SKM-1 treated with dmso at 0.1 percent for 144 hours (cell line): ENCODE measurements around the gene CRLF1.
"Not testable (repeated sequence)": the region's sequence is repeated elsewhere in the genome, so short reads cannot be mapped to it uniquely, and the experiment has no call there.

Experiments
- DNase-seq: peaks from one replicate; lab custom pipeline; 2025; ENCODE audit not compliant: unreplicated experiment; lab: John Stamatoyannopoulos, UW

The CRLF1 gene

DNA sequence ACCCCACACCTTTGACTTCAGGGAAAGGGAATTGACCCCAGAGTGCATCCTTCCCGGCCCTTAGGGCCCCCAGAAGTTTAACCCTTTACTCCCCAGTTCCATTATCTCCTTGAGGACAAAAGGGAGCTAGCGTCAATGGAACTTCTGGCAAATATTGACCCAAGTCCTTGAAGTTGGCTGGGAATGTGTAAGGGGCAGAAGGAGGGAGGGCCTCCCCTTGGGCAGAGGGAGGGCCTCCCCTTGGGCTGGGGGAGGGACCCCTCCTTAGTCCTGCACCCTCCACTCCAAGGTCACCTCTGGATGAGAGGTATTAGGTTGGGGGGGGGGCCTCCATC is 3.1 kb upstream of the CRLF1 start:
- no peak for DNase-seq

DNA sequence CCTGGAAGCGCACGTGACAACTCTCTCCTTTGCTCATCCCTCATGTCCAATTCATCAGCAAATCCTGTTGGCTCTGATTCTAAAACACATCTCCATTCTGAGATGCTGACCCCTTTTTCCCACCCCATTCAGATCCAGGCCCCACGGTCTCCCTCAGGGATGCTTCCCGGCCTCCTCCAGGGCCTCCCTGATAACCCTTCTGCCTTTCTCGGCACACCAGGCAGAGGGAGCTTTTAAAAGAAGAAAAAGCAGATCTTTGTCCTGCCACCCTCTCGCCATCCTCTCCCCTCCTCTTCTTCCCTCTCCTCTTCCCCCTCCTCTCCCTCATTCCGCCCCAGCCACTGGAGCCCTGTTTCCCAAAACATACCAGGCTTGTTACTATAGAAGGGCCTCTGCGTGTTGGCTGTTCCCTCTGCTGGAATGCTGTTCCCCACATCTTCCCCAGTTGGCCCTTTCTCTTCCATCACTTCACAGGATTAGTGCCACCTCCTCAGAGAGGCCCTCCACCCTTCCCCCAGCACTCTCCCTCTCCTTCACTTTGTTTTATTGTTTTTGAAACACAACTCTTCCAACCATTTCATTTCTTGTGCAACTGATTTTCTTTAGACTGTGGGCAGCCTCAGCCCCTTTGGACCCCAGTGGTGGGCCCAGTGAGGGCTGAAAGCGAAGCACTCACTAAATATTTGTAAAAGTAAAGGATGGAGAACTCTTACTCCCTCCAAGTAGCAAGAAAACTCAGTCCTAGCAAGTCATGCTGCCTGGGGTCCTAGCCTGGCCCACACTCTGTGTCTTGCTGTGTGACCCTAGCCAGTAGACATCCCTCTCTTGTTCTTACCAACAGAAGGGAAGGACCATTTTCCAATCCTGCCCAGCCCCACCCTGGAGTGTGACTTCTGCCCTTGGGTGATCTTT is 2.5 kb upstream of the CRLF1 start:
- no peak for DNase-seq

DNA sequence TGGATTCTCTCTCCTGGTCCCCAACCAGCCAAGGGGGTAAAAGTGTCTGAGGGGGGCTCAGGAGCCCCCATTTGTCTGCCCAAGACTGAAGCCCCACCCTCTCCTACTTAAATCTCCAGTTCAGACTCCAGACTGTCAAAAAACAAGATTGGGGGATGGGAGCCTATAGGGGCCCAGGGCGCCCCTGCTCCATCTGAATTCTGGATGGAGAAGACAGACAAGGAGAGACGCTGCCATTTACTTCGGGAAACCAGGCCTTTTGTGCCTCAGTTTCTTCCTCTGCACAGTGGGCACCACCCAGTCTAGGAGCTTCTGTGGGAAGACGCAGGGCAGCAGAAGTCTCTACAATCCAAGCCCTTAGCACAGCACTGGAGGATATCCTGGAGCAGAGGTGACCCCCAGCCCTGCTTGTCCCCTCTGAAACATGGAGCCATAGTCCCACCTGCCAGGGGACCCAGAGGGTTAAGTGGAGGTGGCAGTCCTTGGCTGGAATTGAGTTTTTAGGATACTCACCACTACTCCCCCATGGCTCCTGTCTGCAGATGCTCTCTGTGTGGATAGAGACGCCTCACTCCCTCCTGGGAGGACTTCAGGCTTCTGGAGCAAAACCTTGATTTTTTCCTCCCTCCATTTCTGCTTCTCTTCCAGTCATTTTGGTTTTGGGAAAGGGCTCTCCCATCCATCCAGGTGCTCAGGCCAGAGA is 1.7 kb upstream of the CRLF1 start:
- no peak for DNase-seq

DNA sequence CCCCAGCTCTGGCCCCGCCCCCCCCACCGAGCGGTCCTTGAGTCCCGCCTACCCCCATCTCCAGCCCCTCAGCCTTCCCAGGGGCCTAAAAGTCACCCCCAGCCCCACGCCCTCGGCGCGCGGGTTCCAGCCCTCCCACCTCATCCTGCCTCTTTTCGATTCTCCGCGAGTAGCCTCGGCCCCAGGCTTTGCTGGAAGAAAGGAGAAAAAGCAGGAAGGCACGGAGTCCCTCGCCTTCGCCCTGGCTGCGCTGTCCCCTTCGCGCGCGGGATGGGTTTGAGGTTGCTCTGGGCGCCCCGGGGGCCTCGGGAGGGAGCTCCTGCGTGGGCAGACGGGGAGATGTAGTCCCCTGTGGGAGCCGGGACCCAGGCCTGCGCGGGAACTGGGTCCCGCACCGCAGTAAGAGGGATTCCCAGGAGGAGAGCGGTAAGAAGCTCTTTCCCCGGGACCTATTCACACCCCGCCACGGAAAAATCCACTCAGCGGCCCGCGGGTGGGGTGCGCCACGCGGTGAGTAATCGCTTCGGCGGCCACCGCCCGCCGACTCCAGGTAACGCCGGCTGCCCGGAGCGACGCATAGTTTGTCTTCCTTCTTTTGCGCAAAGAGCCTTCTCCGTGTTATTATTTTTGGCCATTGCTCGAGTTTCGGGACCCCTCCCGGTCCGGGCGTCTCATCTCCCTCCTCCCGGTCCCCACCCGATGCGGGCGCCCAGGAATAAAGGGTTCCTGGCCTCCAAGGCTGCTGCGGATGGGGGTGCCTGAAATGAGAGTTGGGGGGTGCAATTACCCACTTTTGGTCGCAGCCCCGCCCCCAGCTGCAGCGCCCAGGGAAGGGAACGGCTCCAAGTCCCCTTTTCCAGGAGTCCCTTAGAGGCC is 865 bp upstream of the CRLF1 start:
- no peak for DNase-seq

DNA sequence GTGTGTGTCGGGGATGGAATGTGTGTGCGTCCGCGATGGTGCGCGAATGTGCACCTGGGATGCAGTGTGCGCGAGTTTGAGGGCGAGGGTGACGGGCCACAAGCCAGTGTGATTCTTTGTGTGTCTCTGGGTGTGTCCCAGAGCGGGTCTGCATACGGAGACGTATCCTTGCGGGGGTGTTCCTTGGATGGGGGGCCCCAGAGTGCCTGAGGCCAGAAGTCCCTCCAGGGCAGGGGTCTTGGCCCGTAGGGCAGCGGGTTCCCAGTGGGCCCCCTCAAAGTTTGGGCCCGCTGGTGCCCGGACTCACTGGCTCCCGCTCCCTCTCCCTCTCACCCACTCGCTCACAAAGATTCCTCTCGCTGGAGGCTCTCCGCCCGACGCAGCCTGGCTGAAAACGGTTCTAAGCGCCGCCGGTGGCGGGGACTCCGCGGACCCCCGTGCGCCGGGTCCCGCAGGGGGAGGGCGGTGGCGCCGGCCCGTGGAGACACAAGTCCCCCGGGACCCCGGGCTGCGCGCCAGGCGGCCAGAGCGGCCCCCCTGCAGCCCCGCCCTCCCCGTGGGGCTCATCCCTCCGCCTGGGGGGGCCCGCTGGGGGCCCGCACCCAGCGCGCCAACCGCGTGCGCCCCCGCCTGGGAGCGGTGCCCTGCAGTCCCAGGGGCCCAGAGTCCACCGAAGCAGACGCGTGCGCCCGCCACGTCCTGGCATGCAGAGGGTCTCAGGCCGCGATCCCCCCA is 886 bp downstream of the CRLF1 start:
- no peak for DNase-seq

DNA sequence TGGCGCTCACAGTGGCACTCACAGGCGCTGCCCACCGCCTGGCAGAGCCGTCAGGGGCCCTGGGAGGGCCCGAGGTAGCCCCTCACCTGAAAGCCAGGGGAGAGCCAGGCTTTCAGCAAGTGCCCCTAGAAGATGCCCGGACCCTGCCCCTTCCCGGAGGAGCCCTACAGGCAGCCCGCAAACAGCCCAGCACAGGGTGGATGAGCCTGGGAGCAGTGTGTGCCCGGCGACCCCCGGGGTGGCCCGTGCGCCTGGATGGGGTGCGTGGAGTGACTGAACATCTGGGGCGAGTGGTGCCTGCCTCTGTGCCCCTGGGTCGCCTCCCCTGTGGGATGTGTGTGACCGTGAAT is 1.4 kb downstream of the CRLF1 start:
- DNase-seq = no peak

DNA sequence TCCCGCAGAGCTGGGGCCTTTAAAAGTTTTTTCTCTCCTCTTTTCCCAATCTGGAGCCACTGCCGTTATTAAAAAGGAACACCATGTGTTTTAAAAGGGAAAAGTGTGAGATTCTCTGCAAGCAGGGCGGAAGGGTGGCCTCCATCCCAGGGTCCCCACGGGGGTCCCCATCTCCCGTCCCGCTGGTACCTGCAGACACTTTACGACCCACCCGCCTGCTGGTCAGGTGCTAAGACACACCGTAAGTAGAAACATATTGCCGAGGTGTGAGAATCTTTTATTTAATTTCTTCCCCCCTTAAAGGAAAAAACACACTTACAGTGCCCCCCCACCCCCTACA is 1.8 kb downstream of the CRLF1 start:
- DNase-seq = no peak

DNA sequence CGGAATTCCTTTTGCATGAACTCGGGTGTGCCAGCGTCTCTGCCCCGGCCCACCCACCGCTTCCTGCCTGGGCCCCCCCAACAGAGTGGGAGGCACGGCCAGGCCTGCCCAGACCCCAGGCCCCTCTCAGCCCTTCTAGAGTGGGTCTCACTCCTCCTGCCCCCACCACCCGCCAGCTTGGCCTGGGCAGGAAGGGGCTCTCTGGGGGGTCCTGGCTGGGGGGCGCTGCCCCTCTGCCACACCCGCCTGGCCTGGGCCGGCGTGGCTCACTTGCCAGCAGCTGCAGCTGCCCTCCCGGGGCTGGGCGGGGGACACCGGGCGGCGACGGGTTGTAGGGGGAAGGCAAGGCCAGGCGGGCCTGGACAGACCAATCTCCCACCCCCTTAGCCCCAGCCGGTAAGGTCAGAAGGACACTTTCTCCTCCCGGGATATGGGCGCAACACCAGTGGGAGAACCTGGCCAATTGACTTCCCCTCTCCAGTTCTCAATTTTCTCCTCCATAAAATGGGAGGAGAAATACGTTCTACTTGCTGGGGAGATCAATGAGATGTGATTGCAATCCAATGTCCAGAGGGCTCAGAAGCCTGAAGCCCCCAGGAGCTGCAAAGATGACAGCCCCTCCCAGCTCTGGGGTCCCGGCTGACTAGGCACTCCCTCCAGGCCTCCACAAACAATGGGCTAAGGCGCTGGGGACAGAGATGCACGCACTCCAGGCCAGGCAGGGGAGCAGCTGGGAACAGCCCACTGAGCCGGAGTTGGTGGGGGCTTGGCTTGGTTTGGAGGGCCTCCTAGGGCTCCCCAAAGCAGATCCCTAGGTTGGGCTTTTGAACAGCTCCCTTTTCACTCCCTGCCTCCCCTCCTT is 2.4 kb downstream of the CRLF1 start:
- no peak for DNase-seq

DNA sequence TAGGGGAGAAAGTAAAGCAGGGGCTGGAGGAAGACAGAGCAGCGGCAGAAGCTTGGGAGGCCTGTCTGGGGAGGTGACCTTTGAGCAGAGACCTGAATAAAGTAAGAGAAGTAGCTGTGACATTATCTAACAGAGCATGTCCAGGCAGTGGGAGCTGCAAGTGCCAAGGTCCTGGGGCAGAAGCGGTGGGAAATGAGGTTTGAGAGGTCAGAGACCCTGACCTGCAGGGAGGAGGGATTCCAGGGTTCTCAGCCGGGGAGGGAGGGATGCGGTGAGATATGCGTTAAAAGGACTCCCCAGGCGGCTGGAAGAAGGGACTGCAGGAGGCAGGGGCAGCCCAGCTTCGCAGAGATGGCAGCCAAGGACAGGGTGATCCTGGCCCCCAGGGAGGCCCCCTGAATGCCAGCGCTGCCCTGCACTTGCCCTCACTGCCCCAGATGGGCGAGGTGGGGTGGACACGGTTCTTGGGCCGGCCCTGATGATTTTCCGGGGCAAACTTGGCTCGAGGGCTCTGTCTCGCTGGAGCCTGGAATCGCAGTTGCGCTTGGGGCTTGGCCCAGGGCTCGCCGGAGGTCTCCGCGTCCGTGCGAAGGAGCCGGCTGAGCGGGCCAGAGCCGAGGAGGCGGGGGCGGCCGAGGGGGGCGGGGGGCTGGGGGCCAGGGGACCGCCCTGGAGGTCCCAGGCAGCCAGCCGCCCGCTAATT is 3.2 kb downstream of the CRLF1 start:
- DNase-seq = no peak

DNA sequence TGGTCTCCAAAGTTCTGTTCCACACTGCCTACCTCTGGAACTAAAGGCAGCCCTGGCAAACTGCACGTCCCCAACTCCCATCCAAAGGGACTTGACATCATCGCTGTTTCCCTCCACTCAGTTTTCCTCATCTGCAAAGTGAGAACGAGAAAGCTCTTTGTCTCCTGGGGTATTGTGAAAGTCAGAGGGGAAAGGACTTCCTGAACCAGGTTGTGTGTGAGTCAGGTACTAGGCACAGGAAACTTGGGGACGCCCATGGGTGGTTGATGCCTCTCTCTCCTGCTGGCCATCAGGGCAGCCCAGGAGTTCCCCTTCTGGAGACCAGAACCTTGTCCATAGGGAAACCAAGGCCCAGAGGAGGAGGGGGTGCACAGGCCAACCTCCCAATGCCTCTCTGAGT is 4.7 kb downstream of the CRLF1 start:
- DNase-seq = no peak

DNA sequence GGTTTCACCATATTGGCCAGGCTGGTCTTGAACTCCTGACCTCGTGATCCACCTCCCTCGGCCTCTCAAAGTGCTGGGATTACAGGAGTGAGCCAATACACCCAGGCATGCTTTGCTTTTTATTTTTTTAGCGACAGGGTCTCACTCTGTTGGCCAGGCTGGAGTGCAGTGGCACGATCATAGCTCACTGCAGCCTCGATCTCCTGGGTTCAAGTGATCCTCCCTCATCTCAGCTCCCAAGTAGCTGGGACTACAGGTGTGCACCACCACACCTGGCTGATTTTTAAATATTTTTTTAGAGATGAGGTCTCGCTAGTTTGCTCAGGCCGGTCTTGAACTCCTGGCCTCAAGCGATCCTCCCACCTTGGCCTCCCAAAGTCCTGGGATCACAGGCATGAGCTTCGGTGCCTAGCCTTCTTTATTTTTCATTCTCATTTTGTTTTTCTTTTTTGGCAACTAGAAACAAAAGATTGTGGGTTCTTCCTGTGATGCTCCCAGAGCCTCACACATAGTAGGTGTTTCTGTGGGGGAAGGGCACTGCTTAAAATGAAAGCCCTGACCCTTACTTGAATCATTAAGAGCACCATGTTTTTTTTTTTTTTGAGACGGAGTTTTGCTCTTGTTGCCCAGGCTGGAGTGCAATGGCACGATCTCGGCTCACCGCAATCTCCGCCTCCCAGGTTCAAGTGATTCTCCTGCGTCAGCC is 5.8 kb downstream of the CRLF1 start:
- not testable (repeated sequence) for DNase-seq

DNA sequence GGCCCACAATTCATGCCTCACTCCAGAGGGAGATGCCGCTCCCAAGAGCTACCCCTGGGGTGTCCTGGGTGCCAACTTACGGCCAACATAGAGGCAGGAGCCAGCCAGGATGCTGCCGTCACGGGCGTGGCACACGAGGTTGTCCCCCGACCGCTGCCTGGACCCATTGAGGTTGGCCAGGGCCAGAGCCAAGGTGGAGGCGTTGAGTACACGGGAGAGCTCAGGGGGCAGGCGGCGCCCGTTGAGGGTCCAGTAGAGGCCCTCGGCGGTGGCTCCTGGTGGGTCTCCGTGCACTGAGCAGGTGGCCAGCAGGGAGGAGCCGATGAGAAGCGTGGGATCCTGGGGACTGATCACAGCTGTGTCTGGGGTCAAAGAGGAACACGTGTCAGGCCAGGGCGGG is 7.1 kb downstream of the CRLF1 start:
- DNase-seq = no peak

DNA sequence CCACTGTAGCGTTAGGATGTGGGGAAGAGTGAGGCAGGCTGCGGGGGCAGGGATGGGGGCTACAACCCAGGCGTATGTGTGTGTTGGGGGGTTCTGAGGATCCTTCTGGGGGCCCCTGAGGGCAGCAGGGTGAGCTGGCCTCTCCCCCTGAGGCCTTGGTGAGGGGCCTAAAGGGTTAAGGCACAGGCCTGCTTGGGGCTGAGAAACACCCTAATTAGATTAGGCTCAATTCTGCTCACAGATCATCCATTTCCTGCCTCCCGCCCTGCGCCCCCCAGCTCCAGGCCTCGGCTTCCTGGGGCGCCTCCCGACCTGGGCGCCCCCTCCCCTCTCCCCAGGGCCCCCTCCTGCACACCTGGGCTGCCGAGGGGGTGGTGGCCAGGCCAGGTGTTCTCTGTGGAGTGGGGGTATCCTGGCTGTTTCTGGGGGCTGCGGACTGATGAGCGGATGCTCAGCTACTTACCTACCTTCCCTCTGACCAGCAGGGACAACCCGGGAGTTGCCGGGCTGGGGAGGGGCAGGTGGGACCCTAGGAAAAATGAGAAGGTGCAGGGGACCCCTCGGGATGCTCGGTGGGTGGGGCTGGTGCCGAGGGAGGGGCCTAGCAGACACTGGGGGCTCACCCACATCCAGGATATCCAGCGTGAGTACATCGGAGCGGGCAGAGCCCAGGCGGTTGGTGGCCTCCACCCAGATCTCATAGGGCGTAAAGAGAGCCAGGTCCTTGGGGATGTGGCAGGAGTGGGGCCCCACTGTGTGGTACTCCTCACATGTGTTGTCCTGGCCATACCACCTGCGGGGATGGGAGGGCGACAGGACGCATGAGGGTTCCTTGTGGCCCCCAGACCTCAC is 8.6 kb downstream of the CRLF1 start:
- DNase-seq = no peak

DNA sequence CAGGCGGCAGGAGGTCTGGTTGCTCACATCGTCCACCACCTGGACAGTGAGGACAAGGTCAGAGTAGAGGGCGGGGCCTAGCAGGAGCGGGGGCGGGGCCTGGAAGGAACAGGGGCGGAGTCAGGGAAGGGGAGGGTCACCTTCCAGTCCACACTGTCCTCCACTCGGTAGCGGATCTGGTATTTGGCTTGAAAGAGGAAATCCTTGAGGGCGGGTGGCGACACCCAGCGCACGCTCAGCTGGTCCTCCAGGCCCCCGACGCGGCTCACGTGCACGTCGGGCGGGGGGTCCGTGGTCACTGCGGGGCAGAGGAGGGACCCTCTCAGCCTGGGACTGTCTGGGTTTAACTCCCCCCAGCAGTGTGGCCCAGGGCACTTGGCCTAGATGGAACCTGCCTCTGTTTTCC is 9.8 kb downstream of the CRLF1 start:
- DNase-seq = no peak

DNA sequence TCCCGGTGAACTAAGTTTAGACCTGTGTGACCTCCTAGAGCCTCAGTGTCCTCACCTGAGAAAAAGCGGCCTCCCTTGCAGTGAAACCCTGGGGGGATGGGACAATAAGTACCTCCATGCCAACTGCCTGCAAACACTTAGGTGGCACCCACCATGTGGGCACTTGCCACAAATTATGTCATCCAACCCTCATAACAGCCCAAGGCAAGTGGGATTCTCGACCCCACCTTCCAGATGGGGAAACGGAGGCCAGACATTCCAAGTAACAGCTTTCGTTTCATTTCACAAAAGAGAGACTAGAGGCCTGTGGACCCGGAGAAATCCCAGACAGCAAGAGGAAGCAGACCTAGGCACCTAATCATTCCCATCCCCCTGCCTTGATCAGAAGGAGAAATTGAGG is 11.1 kb downstream of the CRLF1 start:
- DNase-seq = no peak

DNA sequence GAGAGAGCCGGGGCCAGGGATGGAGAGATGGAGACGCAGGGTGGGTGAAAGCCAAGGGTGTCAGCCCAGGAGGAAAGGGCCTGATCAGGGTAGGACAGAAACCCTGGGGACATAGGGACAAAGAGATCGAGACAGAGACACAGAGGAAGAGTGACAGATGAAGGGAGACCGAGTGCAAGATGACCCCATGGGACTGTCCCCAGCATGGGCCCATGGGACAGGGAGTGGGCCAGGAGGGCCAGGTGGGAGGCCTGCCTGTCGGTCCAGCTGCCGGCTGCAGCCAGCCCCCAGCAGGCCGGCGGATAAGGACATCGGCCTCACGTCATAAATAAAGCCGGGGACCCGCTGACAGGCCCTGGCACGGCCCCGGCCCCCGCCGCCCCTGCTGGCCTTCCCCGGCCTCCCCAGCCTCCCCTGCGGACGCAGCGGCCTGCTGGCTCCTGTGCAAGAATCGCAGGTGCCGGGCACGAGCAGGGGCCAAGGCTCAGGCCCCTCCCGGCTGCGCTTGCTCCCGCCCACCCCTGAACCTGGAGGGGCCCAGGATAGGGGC is 11.7 kb downstream of the CRLF1 start:
- no peak for DNase-seq

DNA sequence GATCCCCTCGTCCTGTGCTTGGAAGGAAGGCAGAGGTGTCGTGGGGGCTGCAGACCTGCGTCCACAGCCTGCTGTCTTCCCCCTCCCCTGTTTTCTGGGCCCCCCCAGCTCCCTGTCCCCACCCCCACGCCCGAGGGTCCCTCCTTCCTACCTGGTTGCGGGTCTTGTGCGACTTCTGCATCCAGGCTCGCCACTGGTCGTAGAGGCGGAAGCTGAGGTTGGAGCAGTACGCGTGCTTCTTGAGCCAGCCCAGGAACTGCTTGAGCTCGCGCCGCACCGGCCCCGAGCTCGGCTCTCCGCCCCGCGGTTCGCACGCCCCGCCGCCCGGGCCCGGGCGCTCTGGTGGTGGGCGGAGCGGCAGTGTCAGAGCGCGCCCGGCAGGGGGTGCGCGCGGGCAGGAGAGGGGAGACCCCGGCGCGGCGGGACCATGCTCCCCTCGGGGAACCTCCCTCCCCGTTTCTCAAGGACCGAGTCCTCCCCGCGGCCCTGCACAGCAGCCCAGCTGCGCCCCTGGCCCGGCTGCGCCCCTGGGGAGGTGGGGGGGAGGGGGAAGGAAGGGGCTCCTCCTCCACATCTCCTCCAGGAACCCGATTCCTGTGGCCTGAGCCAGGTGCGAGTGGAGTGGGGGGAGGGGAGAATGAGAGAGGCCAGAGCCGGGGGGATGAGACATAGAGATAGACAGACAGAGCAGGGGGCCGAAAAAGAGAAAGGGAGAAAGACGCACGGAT is 12.3 kb downstream of the CRLF1 start:
- peak; percentile 49 for DNase-seq
